OCI-LY3 (cell line): ENCODE data around the gene PHF23.

Source experiments
- H2AFZ ChIP-seq: fragments of 200-600, 300-600 bp; shearing (Covaris generic); 2 replicates; pipeline ENCODE4 v1.6.0; 2014; ENCODE audit warnings: antibody characterized with exemption, low read depth, low read length
- H3K27ac ChIP-seq: fragments of 200-600, 300-600 bp; sonication (generic); 2 replicates; pipeline ENCODE4 v1.5.1; 2014; ENCODE audit warnings: mild to moderate bottlenecking, low read length, moderate library complexity, mixed read lengths
- H3K27me3 ChIP-seq: fragments of 200-600, 300-600 bp; sonication (generic); 2 replicates; pipeline ENCODE4 v1.6.1; 2014; ENCODE audit warnings: low read depth, low read length, mixed read lengths
- H3K36me3 ChIP-seq: fragments of 200-600, 300-600 bp; sonication (generic); replicated peaks from 2 replicates; pipeline ENCODE3; 2014; ENCODE audit warnings: low read depth, low read length, mixed read lengths
- H3K4me1 ChIP-seq: fragments of 300-600, 200-600 bp; sonication (generic); 2 replicates; pipeline ENCODE4 v1.6.1; 2014; ENCODE audit warnings: low read length, mixed read lengths
- H3K4me2 ChIP-seq: fragments of 200-600, 300-600 bp; sonication (generic); 2 replicates; pipeline ENCODE4 v1.6.1; 2014; ENCODE audit warnings: low read length, mixed read lengths
- H3K4me3 ChIP-seq: fragments of 300-600, 200-600 bp; sonication (generic); 2 replicates; pipeline ENCODE4 v1.5.1; 2014; ENCODE audit warnings: antibody characterized with exemption, mild to moderate bottlenecking, low read length, moderate library complexity
- H3K79me2 ChIP-seq: fragments of 300-600, 200-600 bp; shearing (Covaris generic); 2 replicates; pipeline ENCODE4 v1.6.1; 2014; ENCODE audit warnings: mild to moderate bottlenecking, low read length, mixed read lengths
- H3K9ac ChIP-seq: fragments of 300-600, 200-600 bp; shearing (Covaris generic); 2 replicates; pipeline ENCODE4 v1.6.0; 2014; ENCODE audit warnings: mild to moderate bottlenecking, low read length, moderate library complexity
- H3K9me3 ChIP-seq: fragments of 200-600, 300-600 bp; shearing (Covaris generic); 2 replicates; pipeline ENCODE4 v1.6.1; 2014; ENCODE audit warnings: low read length, mixed read lengths; ENCODE audit not compliant: insufficient read depth
- H4K20me1 ChIP-seq: fragments of 200-600, 300-600 bp; sonication (generic); 2 replicates; pipeline ENCODE4 v1.6.1; 2016; ENCODE audit warnings: low read length, mixed read lengths; ENCODE audit not compliant: insufficient read depth
- EZH2phosphoT487 ChIP-seq: fragments of 200-600 bp; shearing (Covaris generic); IDR thresholded peaks from 2 replicates; pipeline ENCODE4 v1.6.1; 2018; ENCODE audit warnings: antibody characterized with exemption, mixed run types, low read depth
- TF ChIP-seq, protein P1 (sequence below): fragments of 200-600, 300-600 bp; sonication (generic); IDR thresholded peaks from 2 replicates; pipeline ENCODE4 v1.5.1; 2014; ENCODE audit warnings: antibody characterized with exemption, low read length, low read depth

Gene PHF23

GRCh38 chr17:7190276-7190917, 48.9 kb downstream of the PHF23 start:
- H3K4me1 ChIP-seq, result peaks cover 6% of the 10 kb centered on the region
- no peak for TF ChIP-seq EZH2phosphoT487
- H3K9me3 ChIP-seq, result no peaks in the 10 kb centered on the region
- no peaks in the 10 kb centered on the region for H3K79me2 ChIP-seq
- no peak overlapping the region for H3K27ac ChIP-seq
- H3K36me3 ChIP-seq, result no peaks in the 10 kb centered on the region
- H4K20me1 ChIP-seq, result no peaks in the 10 kb centered on the region
- no peak overlapping the region for H3K4me3 ChIP-seq
- H3K27me3 ChIP-seq, result no peaks in the 10 kb centered on the region
- H3K4me2 ChIP-seq, result no peak overlapping the region
- no peak overlapping the region for H2AFZ ChIP-seq
- H3K9ac ChIP-seq, result no peak overlapping the region

GRCh38 chr17:7186241-7186640, 53.0 kb downstream of the PHF23 start:
- Histone ChIP-seq H3K4me2 (no peak overlapping the region), H3K27me3 (no peaks in the 10 kb centered on the region), H3K4me3 (no peak overlapping the region), H4K20me1 (no peaks in the 10 kb centered on the region), H3K79me2 (no peaks in the 10 kb centered on the region), H2AFZ (no peak overlapping the region), H3K9ac (no peak overlapping the region), H3K27ac (no peak overlapping the region), H3K36me3 (no peaks in the 10 kb centered on the region), H3K9me3 (no peaks in the 10 kb centered on the region), H3K4me1 (peaks cover 6% of the 10 kb centered on the region)
- no peak for TF ChIP-seq EZH2phosphoT487
- TF ChIP-seq, protein P1, sequence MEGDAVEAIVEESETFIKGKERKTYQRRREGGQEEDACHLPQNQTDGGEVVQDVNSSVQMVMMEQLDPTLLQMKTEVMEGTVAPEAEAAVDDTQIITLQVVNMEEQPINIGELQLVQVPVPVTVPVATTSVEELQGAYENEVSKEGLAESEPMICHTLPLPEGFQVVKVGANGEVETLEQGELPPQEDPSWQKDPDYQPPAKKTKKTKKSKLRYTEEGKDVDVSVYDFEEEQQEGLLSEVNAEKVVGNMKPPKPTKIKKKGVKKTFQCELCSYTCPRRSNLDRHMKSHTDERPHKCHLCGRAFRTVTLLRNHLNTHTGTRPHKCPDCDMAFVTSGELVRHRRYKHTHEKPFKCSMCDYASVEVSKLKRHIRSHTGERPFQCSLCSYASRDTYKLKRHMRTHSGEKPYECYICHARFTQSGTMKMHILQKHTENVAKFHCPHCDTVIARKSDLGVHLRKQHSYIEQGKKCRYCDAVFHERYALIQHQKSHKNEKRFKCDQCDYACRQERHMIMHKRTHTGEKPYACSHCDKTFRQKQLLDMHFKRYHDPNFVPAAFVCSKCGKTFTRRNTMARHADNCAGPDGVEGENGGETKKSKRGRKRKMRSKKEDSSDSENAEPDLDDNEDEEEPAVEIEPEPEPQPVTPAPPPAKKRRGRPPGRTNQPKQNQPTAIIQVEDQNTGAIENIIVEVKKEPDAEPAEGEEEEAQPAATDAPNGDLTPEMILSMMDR, result no peak; the same call in 1 of the 2 replicates
